Type B pancreatic cell (in vitro differentiated cells): ENCODE results near the gene SLC38A1. TPM values are rescaled to one million over a fixed set of nuclear protein-coding genes. Genes with fewer than 3 reads are reported as not detected.
A peak's percentile ranks its signal among the peaks of the same experiment; 100 is the strongest.

Experiments used
- DNase-seq: peaks from one replicate; pipeline ENCODE4 v3.0.0; 2021; ENCODE audit warnings: mixed read lengths; ENCODE audit not compliant: unreplicated experiment; ENCODE audit errors: extremely low spot score
- H3K27ac Mint-ChIP-seq: 2 replicates; pipeline ENCODE4 v1.8.0; 2021; ENCODE audit warnings: mild to moderate bottlenecking, mixed read lengths
- H3K27me3 Mint-ChIP-seq: 2 replicates; pipeline ENCODE4 v1.8.0; 2021; ENCODE audit warnings: mixed read lengths
- H3K36me3 Mint-ChIP-seq: 2 replicates; pipeline ENCODE4 v1.8.0; 2021; ENCODE audit warnings: mixed read lengths
- H3K4me1 Mint-ChIP-seq: one replicate; pipeline ENCODE4 v1.8.0; 2021; ENCODE audit warnings: mixed read lengths; ENCODE audit not compliant: unreplicated experiment
- H3K4me3 Mint-ChIP-seq: 2 replicates; pipeline ENCODE4 v1.8.0; 2021; ENCODE audit warnings: mild to moderate bottlenecking, mixed read lengths
- H3K9me3 Mint-ChIP-seq: 2 replicates; pipeline ENCODE4 v1.8.0; 2021; ENCODE audit warnings: mixed read lengths
- total RNA-seq: library from RNA; stranded (reverse); gene quantifications from 2 replicates; pipeline ENCODE4 v1.2.1, GENCODE V29; 2021; ENCODE audit warnings: low replicate concordance
- TF ChIP-seq, protein P1 (sequence below): fragments of 200-600 bp; sonication (generic); conservative IDR thresholded peaks from 2 replicates; pipeline ENCODE4 v1.5.0; 2021; ENCODE audit warnings: antibody characterized with exemption, mild to moderate bottlenecking

SLC38A1 gene
- total RNA-seq, 1 donor from 2014 or later = 99.8 TPM

DNA sequence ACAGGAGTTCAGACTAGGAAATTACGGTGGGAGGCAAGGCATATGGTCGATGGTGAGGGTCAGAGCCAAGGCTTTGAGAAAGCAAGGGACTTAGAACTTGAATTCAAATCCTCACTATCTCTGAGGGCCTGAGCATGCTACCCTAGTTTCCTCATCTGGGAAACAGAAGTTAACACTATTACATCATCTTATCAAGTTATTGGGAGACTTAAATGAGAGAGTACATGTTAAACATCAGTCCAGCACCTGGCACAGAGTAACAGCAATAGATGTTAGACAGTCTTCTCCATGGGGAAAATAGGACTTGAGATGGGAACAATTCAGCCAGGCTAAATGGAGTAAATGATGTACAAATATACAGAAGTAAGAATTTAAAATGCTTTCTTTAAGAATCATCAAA is 38.5 kb downstream of the SLC38A1 start:
- Mint-ChIP-seq H3K4me3 (no peak overlapping the region), H3K27me3 (no peaks in the 10 kb centered on the region), H3K36me3 (peaks cover 29% of the 10 kb centered on the region), H3K27ac (no peak overlapping the region), H3K9me3 (no peaks in the 10 kb centered on the region), H3K4me1 (no peaks in the 10 kb centered on the region)
- TF ChIP-seq, protein P1, sequence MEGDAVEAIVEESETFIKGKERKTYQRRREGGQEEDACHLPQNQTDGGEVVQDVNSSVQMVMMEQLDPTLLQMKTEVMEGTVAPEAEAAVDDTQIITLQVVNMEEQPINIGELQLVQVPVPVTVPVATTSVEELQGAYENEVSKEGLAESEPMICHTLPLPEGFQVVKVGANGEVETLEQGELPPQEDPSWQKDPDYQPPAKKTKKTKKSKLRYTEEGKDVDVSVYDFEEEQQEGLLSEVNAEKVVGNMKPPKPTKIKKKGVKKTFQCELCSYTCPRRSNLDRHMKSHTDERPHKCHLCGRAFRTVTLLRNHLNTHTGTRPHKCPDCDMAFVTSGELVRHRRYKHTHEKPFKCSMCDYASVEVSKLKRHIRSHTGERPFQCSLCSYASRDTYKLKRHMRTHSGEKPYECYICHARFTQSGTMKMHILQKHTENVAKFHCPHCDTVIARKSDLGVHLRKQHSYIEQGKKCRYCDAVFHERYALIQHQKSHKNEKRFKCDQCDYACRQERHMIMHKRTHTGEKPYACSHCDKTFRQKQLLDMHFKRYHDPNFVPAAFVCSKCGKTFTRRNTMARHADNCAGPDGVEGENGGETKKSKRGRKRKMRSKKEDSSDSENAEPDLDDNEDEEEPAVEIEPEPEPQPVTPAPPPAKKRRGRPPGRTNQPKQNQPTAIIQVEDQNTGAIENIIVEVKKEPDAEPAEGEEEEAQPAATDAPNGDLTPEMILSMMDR = no peak
- no peak for DNase-seq

GRCh38 chr12:46227616-46228015 is 41.2 kb downstream of the SLC38A1 start:
- peaks cover 29% of the 10 kb centered on the region for H3K36me3 Mint-ChIP-seq

DNA sequence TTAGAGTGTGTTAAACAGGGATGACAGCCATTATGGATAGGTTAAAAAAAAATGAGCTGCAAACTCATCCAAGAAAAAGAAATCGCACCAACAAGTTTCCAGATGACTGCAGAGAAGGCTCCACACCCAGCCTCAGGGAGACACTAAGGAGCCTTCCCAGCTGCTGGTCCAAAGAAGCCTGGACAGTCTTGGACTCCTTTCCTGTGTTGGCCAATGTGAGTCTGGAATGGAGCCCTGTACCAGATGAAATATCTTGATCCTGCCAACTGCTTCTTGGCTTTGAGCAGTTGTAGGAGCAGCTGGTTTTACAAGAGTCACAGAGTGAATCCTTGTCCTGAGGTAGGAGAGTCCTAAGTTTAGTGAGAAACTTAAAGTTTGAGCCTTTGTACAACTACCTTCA is 44.5 kb downstream of the SLC38A1 start:
- DNase-seq = no peak
- Mint-ChIP-seq H3K27ac (no peak overlapping the region), H3K9me3 (no peaks in the 10 kb centered on the region), H3K4me3 (no peak overlapping the region), H3K27me3 (no peaks in the 10 kb centered on the region), H3K36me3 (peaks cover 36% of the 10 kb centered on the region), H3K4me1 (peaks cover 6% of the 10 kb centered on the region)
- TF ChIP-seq, protein P1 = no peak

More at GRCh38 chr12:46227616-46228015, 41.2 kb downstream of the SLC38A1 start:
- H3K4me1 Mint-ChIP-seq = no peaks in the 10 kb centered on the region
- H3K9me3 Mint-ChIP-seq = no peaks in the 10 kb centered on the region
- H3K4me3 Mint-ChIP-seq = no peak overlapping the region
- TF ChIP-seq, protein P1 = no peak
- DNase-seq = no peak
- no peak overlapping the region for H3K27ac Mint-ChIP-seq
- H3K27me3 Mint-ChIP-seq = no peaks in the 10 kb centered on the region

GRCh38 chr12:46223047-46223446 is 45.8 kb downstream of the SLC38A1 start:
- Mint-ChIP-seq H3K4me1 (peaks cover 14% of the 10 kb centered on the region), H3K36me3 (peaks cover 45% of the 10 kb centered on the region), H3K4me3 (no peak overlapping the region), H3K27ac (no peak overlapping the region), H3K9me3 (no peaks in the 10 kb centered on the region), H3K27me3 (no peaks in the 10 kb centered on the region)
- TF ChIP-seq, protein P1 = no peak
- no peak for DNase-seq

- Mint-ChIP-seq H3K4me3 (no peak overlapping the region), H3K4me1 (peaks cover 14% of the 10 kb centered on the region), H3K36me3 (peaks cover 46% of the 10 kb centered on the region), H3K9me3 (no peaks in the 10 kb centered on the region), H3K27ac (peak overlapping the region; percentile 88), H3K27me3 (no peaks in the 10 kb centered on the region)
- TF ChIP-seq, protein P1 = no peak
- no peak for DNase-seq
Measured at GRCh38 chr12:46222636-46223035, 46.2 kb downstream of the SLC38A1 start.
